ENCODE measurements around the gene SS18. TPM values are rescaled to one million over a fixed set of nuclear protein-coding genes. Genes with fewer than 3 reads are reported as not detected.

SS18 gene
- total RNA-seq, 2 experiments from 2014 or later, result 57.8 to 69.7 TPM

DNA sequence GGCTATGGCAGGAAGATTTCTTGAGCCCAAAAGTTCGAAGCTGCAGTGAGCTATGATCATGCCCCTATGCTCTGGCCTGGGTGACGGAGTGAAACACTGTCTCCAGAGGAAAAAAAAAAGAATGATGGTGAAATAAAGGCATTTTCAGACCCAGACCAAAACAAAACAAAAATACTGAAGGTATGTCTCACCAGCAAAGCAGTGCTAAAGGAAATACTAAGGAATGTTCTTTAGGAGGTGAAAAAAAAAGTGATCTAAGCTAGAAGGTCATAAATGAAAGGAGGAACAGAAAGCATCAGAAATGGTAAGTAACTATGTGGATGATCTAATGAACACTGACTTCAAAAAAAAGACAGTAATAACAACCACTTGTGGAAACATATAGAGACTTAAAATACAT lies 18.7 kb downstream of the SS18 start:
- Mint-ChIP-seq H3K4me1 (peaks cover 23% of the 10 kb centered on the region), H3K27ac (no peak overlapping the region), H3K27me3 (no peaks in the 10 kb centered on the region), H3K36me3 (ENCODE audit: low read depth) (peaks cover 64% of the 10 kb centered on the region), H3K9me3 (ENCODE audit: low read depth) (peaks cover 12% of the 10 kb centered on the region), H3K4me3 (no peak overlapping the region)
- CTCF ChIA-PET, result interaction anchor here (0.6 kb wide), 1 partner anchor 79 kb away, joined by 3 read pairs; no protein-coding TSS in a partner anchor
- POLR2A ChIA-PET, result no interaction called here
- no peak for DNase-seq
- intact Hi-C loops (cut with DNase I, micrococcal nuclease), result no loop called here
- ATAC-seq, result no peak

DNA sequence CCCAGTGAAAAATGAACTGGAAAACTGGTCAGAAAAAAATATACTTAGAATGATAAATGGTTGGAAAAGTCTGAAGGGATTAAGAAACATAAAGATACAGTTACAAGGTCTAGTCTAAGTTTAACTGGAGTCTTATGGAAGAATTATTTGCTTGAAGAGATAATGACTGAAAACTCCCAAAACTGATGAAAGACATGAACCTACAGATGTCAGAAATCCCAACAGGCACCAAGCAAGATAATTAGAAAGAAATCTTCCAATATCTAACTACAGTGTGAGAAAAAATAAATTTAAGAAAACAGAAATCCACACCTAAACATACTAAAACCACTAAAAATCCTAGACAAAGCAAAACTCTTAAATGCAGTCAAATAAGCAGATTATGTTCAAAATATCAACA lies 19.4 kb downstream of the SS18 start:
- ChIA-PET POLR2A (no interaction called here), CTCF (no interaction called here)
- Mint-ChIP-seq H3K27ac (no peak overlapping the region), H3K27me3 (no peaks in the 10 kb centered on the region), H3K4me3 (no peak overlapping the region), H3K4me1 (peaks cover 23% of the 10 kb centered on the region), H3K9me3 (ENCODE audit: low read depth) (peaks cover 12% of the 10 kb centered on the region), H3K36me3 (ENCODE audit: low read depth) (peaks cover 66% of the 10 kb centered on the region)
- ATAC-seq (no peak), DNase-seq (no peak)
- intact Hi-C loops (cut with DNase I, micrococcal nuclease), result no loop called here

DNA sequence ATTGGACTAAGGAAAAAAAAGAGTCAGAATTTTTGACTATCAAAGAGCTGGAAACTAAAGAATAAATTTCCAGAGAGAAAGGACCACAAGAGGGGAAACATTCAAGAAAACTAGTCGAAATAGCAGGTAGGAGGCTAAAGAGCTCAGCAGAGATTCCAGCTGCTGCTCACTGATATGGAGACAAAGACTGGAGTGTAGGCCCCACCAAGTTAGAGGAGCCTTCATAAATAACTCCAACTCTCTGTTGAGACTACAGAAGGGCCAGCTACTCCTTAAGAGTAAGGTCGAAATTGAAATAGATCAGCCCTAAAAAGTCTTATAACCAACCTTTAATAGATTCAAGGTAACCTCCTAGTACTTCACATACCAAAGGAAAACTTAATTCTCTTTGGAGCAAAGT lies 31.1 kb downstream of the SS18 start:
- peaks cover 39% of the 10 kb centered on the region for H3K36me3 Mint-ChIP-seq (ENCODE audit: low read depth)
- intact Hi-C loops (cut with DNase I, micrococcal nuclease), result no loop called here
- no peak overlapping the region for H3K27ac Mint-ChIP-seq
- no peak for ATAC-seq
- POLR2A ChIA-PET, result no interaction called here
- H3K4me1 Mint-ChIP-seq, result peaks cover 24% of the 10 kb centered on the region
- no peaks in the 10 kb centered on the region for H3K9me3 Mint-ChIP-seq (ENCODE audit: low read depth)
- DNase-seq, result no peak
- no peaks in the 10 kb centered on the region for H3K27me3 Mint-ChIP-seq
- H3K4me3 Mint-ChIP-seq, result no peak overlapping the region
- CTCF ChIA-PET, result no interaction called here

- peaks cover 47% of the 10 kb centered on the region for H3K36me3 Mint-ChIP-seq (ENCODE audit: low read depth)
- intact Hi-C loops (cut with DNase I, micrococcal nuclease), result no loop called here
Measured at GRCh38 chr18:26057344-26057773, 33.1 kb downstream of the SS18 start.

DNA sequence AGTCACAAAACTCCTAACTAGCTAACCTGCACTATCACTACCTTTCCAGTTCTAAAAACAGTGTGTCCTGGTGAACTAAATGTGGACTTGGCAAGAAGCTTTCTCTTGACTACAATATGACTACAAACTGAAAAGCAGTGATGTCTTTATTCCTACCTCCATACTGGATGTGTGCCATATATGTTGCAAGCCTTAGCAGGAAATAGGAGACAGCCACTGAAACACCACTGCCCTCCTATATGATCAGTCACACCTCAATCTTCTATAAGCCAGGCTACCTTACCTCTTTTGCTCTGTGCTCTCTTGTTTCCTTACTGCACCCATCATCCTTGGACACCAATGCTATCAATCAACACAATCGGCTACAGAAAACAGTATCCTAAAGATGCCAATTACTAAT lies 34.1 kb downstream of the SS18 start:
- ChIA-PET POLR2A (no interaction called here), CTCF (interaction anchor here (0.8 kb wide), 1 partner anchor 37 kb away, joined by 3 read pairs; no protein-coding TSS in a partner anchor)
- H3K4me1 Mint-ChIP-seq, result peaks cover 22% of the 10 kb centered on the region
- peaks cover 41% of the 10 kb centered on the region for H3K36me3 Mint-ChIP-seq (ENCODE audit: low read depth)
- no peaks in the 10 kb centered on the region for H3K9me3 Mint-ChIP-seq (ENCODE audit: low read depth)
- no peak overlapping the region for H3K27ac Mint-ChIP-seq
- DNase-seq (no peak), ATAC-seq (no peak)
- intact Hi-C loops (cut with DNase I, micrococcal nuclease), result no loop called here
- no peak overlapping the region for H3K4me3 Mint-ChIP-seq
- no peaks in the 10 kb centered on the region for H3K27me3 Mint-ChIP-seq

More at GRCh38 chr18:26057344-26057773, 33.1 kb downstream of the SS18 start:
- DNase-seq, result peak; percentile 19
- CTCF ChIA-PET, result no interaction called here
- H3K4me1 Mint-ChIP-seq, result peaks cover 23% of the 10 kb centered on the region
- H3K27me3 Mint-ChIP-seq, result no peaks in the 10 kb centered on the region
- H3K4me3 Mint-ChIP-seq, result no peak overlapping the region
- H3K27ac Mint-ChIP-seq, result no peak overlapping the region
- H3K9me3 Mint-ChIP-seq (ENCODE audit: low read depth), result no peaks in the 10 kb centered on the region
- peak; percentile 19 for ATAC-seq
- POLR2A ChIA-PET, result no interaction called here

GRCh38 chr18:26052505-26052904 lies 37.9 kb downstream of the SS18 start:
- Mint-ChIP-seq H3K4me3 (no peak overlapping the region), H3K4me1 (peaks cover 4% of the 10 kb centered on the region), H3K36me3 (ENCODE audit: low read depth) (peaks cover 35% of the 10 kb centered on the region), H3K27me3 (no peaks in the 10 kb centered on the region), H3K9me3 (ENCODE audit: low read depth) (no peaks in the 10 kb centered on the region), H3K27ac (no peak overlapping the region)
- intact Hi-C loops (cut with DNase I, micrococcal nuclease), result loop anchor here in 1 of 2 experiments (2.0 kb wide), 1 partner anchor 16 kb away; no protein-coding TSS in a partner anchor
- ChIA-PET CTCF (interaction anchor here (1.2 to 1.6 kb wide), 2 partner anchors 9 to 11 kb away, joined by 5 to 6 read pairs; no protein-coding TSS in a partner anchor), POLR2A (no interaction called here)
- no peak for DNase-seq
- ATAC-seq, result peak; percentile 47

DNA sequence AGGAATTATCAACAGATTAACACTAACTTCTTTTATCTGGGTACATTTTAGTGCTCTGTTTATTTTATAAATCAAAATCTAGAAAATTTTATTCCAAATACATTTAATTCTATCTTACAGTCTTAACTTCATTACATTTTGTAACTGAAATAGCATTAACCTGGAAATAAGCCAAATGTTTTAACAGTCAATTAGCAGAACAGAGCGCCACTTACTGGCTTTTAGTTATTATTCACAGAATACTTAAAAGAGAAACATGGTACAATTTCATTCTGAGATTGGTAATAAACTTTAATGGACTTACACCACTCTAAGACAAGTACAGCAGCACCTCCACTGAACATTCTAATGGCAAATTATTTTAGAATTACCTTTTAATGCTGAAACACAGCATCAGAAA lies 38.6 kb downstream of the SS18 start:
- H3K9me3 Mint-ChIP-seq (ENCODE audit: low read depth), result no peaks in the 10 kb centered on the region
- intact Hi-C loops (cut with DNase I, micrococcal nuclease), result loop anchor here in 1 of 2 experiments (2.0 kb wide), 1 partner anchor 17 kb away; no protein-coding TSS in a partner anchor
- no peak overlapping the region for H3K4me3 Mint-ChIP-seq
- no peak for ATAC-seq
- no peak overlapping the region for H3K27ac Mint-ChIP-seq
- peaks cover 2% of the 10 kb centered on the region for H3K4me1 Mint-ChIP-seq
- CTCF ChIA-PET, result interaction anchor here (1.2 to 1.6 kb wide), 2 partner anchors 8 to 11 kb away, joined by 5 to 6 read pairs; no protein-coding TSS in a partner anchor
- peaks cover 35% of the 10 kb centered on the region for H3K36me3 Mint-ChIP-seq (ENCODE audit: low read depth)
- H3K27me3 Mint-ChIP-seq, result no peaks in the 10 kb centered on the region
- POLR2A ChIA-PET, result no interaction called here
- no peak for DNase-seq

GRCh38 chr18:26046419-26047077 lies 43.9 kb downstream of the SS18 start:
- peaks cover 34% of the 10 kb centered on the region for H3K36me3 Mint-ChIP-seq (ENCODE audit: low read depth)

DNA sequence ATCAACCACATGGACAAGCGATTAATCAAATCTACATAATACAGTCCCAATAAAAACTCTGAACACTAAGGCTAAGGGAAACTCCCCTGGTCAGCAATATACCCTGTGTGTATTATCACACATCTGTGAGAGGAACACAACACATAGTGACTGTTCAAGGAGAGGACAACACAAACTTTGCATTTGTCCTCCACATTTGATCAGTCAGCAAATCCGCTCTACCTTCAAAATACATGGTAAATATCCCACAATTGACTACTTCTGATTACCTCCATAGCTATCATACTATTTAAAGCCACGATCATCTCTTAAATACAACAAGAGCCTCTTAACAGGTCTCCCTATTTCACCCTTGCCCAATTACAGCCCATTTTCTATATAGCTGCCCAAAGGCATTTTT lies 45.6 kb downstream of the SS18 start:
- ATAC-seq (no peak), DNase-seq (no peak)
- Mint-ChIP-seq H3K36me3 (ENCODE audit: low read depth) (peaks cover 37% of the 10 kb centered on the region), H3K4me3 (no peak overlapping the region), H3K27ac (no peak overlapping the region), H3K4me1 (peaks cover 12% of the 10 kb centered on the region), H3K9me3 (ENCODE audit: low read depth) (no peaks in the 10 kb centered on the region), H3K27me3 (no peaks in the 10 kb centered on the region)
- ChIA-PET POLR2A (no interaction called here), CTCF (no interaction called here)
- intact Hi-C loops (cut with DNase I, micrococcal nuclease), result no loop called here

More at GRCh38 chr18:26046419-26047077, 43.9 kb downstream of the SS18 start:
- DNase-seq (no peak), ATAC-seq (no peak)
- POLR2A ChIA-PET, result no interaction called here
- CTCF ChIA-PET, result interaction anchor here (0.7 to 0.9 kb wide), 2 partner anchors 8 to 79 kb away, joined by 3 read pairs; no protein-coding TSS in a partner anchor
- intact Hi-C loops (cut with DNase I, micrococcal nuclease), result no loop called here
- no peaks in the 10 kb centered on the region for H3K9me3 Mint-ChIP-seq (ENCODE audit: low read depth)
- no peak overlapping the region for H3K4me3 Mint-ChIP-seq
- no peak overlapping the region for H3K27ac Mint-ChIP-seq
- H3K27me3 Mint-ChIP-seq, result no peaks in the 10 kb centered on the region
- peaks cover 9% of the 10 kb centered on the region for H3K4me1 Mint-ChIP-seq

DNA sequence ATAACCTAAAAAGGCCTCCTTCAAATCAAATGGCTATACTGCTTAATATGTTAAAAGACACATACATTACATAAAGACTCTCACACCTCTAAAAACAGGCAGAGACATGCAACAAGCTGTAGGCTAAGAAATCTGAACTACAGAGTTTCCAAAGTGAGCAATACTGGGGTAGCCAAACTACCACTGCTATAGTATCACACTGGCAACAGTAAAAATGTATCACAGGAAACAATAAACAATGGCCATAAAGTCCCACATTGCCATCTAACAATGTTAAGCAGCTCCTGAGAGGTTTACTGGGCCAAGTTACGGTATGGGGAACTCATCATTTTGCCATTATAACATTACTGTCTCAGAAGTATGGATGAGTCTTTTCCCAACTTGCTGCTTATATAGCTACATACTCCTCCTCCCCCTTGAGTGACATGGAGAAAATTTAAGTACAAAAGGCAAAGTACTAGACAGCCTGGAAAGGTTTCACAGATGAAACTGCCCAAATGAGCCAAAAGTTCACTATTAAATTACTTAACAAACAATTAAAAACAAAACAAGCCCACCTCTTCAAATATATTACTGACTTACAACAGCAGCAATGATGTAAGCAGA lies 50.3 kb downstream of the SS18 start:
- Mint-ChIP-seq H3K36me3 (ENCODE audit: low read depth) (peaks cover 31% of the 10 kb centered on the region), H3K4me1 (peaks cover 5% of the 10 kb centered on the region)
- ATAC-seq, result no peak

DNA sequence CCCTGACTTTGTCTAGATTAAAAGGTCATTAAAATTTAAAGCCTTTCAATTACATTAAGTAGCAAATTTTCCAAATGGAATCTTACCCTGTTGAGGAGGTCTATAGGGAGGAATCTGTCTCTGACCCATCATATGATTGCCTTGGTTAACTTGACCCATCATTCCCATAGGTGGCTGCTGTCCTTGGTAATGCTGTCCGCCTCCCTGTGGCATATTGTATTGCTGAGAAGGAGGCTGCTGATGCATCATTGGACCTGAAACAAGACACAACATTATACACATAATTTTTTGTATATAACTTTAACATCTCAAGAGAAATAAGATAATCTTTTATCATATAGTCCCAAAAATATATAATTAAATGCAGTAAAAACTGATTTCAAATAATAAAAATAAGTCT lies 51.2 kb downstream of the SS18 start:
- no peak for DNase-seq
- no peaks in the 10 kb centered on the region for H3K9me3 Mint-ChIP-seq (ENCODE audit: low read depth)
- H3K27me3 Mint-ChIP-seq, result no peaks in the 10 kb centered on the region
- CTCF ChIA-PET, result interaction anchor here (0.6 kb wide), 1 partner anchor 8 kb away, joined by 3 read pairs; no protein-coding TSS in a partner anchor
- H3K27ac Mint-ChIP-seq, result no peak overlapping the region
- ATAC-seq, result no peak
- H3K4me3 Mint-ChIP-seq, result no peak overlapping the region
- POLR2A ChIA-PET, result interaction anchor here (0.7 kb wide), 1 partner anchor 9 kb away, joined by 3 read pairs; no protein-coding TSS in a partner anchor
- peaks cover 35% of the 10 kb centered on the region for H3K36me3 Mint-ChIP-seq (ENCODE audit: low read depth)
- intact Hi-C loops (cut with DNase I, micrococcal nuclease), result no loop called here
- H3K4me1 Mint-ChIP-seq, result peaks cover 5% of the 10 kb centered on the region

More for the DNA sequence above, 50.3 kb downstream of the SS18 start:
- no peaks in the 10 kb centered on the region for H3K9me3 Mint-ChIP-seq (ENCODE audit: low read depth)
- no peak overlapping the region for H3K27ac Mint-ChIP-seq
- H3K27me3 Mint-ChIP-seq, result no peaks in the 10 kb centered on the region
- no peak overlapping the region for H3K4me3 Mint-ChIP-seq
- no peak for DNase-seq
- intact Hi-C loops (cut with DNase I, micrococcal nuclease), result no loop called here
- ChIA-PET POLR2A (no interaction called here), CTCF (interaction anchor here (0.7 to 2.0 kb wide), 2 partner anchors 12 to 22 kb away, joined by 3 to 6 read pairs; no protein-coding TSS in a partner anchor)

GRCh38 chr18:26036635-26037034 lies 53.8 kb downstream of the SS18 start:
- H3K36me3 Mint-ChIP-seq (ENCODE audit: low read depth), result peaks cover 50% of the 10 kb centered on the region
- H3K4me1 Mint-ChIP-seq, result peaks cover 3% of the 10 kb centered on the region
- H3K27me3 Mint-ChIP-seq, result no peaks in the 10 kb centered on the region
- no peaks in the 10 kb centered on the region for H3K9me3 Mint-ChIP-seq (ENCODE audit: low read depth)
- no peak overlapping the region for H3K4me3 Mint-ChIP-seq
- ATAC-seq (no peak), DNase-seq (no peak)
- intact Hi-C loops (cut with DNase I, micrococcal nuclease), result no loop called here
- CTCF ChIA-PET, result no interaction called here
- H3K27ac Mint-ChIP-seq, result no peak overlapping the region
- POLR2A ChIA-PET, result no interaction called here
